GM12865 (cell line): ENCODE measurements around the gene ANP32A.

Experiments used
- DNase-seq: peaks from one replicate; pipeline ENCODE4 v3.0.0; 2010; ENCODE audit warnings: low read depth
- H3K4me3 ChIP-seq: 2 replicates; pipeline ENCODE4 v1.5.1; 2011; ENCODE audit warnings: mild to moderate bottlenecking, low read depth, low read length, control low read depth
- TF ChIP-seq, protein P1 (sequence below): IDR thresholded peaks from 2 replicates; pipeline ENCODE4 v1.5.1; 2011; ENCODE audit warnings: low read length, control low read depth, low read depth, inconsistent platforms; ENCODE audit not compliant: insufficient read depth; ENCODE audit errors: missing control alignments

The ANP32A gene

DNA sequence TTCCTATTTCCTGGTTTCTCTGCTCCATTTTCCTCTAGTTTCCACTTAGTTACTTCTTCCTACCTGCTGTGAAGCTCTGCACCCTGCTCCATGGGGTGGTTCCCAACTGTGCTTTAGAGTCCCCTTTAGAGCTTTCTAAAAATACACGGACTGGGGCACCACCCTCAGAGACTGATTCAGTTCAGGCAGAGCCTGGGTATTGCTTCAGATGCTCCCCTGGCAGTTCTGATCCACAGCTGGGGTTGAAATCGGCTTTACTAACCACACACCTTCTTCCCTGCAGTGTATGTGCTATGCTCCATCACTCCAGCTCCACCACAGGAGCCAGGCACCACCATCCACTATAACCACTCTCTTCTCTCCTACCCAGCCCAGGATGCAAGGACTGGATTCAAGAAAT lies 12.6 kb downstream of the ANP32A start:
- no peak overlapping the region for H3K4me3 ChIP-seq
- TF ChIP-seq, protein P1, sequence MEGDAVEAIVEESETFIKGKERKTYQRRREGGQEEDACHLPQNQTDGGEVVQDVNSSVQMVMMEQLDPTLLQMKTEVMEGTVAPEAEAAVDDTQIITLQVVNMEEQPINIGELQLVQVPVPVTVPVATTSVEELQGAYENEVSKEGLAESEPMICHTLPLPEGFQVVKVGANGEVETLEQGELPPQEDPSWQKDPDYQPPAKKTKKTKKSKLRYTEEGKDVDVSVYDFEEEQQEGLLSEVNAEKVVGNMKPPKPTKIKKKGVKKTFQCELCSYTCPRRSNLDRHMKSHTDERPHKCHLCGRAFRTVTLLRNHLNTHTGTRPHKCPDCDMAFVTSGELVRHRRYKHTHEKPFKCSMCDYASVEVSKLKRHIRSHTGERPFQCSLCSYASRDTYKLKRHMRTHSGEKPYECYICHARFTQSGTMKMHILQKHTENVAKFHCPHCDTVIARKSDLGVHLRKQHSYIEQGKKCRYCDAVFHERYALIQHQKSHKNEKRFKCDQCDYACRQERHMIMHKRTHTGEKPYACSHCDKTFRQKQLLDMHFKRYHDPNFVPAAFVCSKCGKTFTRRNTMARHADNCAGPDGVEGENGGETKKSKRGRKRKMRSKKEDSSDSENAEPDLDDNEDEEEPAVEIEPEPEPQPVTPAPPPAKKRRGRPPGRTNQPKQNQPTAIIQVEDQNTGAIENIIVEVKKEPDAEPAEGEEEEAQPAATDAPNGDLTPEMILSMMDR, result no peak
- DNase-seq, result no peak

DNA sequence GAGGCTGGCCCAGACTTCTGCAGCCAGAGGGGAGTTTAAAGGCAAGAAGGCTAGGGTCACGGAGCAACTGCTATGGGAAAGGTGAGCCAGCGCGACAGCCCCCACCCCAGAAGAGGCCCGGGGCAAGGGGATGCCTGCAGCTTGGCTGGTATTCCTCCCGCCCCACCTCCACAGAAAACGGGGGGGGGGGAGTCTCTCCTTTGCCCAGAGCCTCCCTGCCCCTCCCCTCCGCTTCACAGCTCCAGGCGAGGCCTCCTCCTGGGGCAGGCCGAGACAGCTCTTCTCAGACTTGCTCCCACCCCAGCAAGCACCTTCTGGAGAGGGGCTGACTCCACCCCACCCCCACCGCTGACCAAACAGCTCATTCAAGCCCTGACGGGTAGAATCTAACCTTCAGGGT lies 13.4 kb downstream of the ANP32A start:
- TF ChIP-seq, protein P1, result no peak
- H3K4me3 ChIP-seq, result no peak overlapping the region
- no peak for DNase-seq

DNA sequence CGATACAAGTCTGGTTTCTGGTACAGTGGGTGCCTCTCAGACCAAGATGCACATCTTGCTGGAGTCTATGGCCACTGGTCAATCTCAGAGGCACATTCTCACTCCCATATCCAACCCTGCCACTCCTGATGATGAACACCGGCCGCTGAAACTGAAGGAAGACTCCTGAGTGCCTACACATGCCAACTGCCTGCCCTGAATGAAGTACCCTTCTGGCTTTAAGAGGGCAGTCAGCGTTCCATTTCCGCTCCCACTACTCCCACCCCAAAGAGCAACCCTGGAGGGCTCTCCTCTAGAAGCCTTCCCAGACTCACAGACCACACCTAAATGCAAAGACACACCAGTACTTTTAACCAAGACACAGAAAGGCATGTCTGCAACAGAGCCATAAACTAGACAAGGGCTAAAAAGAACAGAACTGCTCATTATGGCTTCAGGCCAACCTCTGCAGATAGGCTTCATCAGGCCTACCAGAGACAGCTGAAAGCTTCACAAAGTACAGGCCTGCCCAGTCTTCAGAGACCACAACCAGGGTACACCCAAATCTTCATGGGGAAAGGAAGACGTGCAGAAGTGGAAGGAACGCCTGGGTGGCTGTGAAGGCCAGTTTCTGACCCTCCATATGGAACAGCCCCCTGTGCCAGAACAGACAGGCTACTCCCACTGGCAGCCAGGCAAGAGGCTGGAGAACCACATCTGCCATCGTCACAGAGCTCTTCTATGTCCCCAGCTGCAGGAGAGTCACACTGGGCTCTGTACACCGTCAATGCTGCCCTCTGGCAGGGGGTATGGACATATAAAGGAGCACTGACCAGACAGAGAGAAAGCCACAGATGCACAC lies 14.3 kb downstream of the ANP32A start:
- H3K4me3 ChIP-seq, result no peak overlapping the region
- DNase-seq, result no peak
- TF ChIP-seq, protein P1, result no peak

DNA sequence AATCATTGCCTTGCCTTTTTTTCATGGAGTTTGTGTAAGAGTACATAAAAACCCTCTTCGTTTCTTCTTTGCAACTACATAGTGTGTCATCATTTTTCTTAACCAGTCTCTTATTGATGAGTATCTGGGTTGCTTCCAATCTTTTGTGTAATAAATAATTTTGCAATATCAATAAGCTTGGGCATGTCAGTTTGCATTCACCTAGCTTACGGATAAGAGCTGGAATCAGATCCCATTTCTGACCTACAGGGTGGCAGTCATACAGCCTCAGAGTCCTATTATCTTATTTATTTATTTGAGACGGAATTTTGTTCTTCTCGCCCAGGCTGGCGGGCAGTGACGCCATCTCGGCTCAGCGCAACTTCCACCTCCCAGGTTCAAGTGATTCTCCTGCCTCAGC lies 18.3 kb downstream of the ANP32A start:
- no peak for DNase-seq
- no peak overlapping the region for H3K4me3 ChIP-seq
- TF ChIP-seq, protein P1, result no peak

DNA sequence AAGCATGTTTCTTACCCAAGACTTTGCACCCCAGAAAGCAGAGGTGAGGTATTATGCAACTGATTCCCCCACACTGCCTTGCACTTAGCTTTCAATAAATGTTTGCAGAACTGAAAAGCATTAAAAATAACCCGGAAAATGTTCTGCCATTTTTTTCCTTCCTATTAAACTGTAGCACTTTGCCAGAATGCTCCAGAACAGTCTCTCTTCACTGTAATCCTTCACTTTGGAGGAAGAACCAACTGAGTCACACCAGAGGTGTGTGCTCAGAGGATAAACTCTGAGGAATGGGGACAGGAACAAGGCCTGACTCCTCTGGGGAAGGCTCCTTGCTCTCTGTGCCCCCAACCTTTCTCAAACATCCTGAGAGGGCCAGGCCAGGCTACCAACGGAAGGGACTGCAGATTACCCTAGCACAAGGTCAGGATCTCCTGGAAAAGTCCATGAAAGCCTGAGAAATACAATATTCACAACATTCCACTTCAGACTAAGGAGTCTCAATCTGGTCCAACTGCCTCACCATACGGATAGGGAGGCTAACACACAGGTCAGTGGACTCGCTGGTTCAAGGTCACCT lies 19.0 kb downstream of the ANP32A start:
- DNase-seq, result no peak
- H3K4me3 ChIP-seq, result no peak overlapping the region
- TF ChIP-seq, protein P1, result no peak

DNA sequence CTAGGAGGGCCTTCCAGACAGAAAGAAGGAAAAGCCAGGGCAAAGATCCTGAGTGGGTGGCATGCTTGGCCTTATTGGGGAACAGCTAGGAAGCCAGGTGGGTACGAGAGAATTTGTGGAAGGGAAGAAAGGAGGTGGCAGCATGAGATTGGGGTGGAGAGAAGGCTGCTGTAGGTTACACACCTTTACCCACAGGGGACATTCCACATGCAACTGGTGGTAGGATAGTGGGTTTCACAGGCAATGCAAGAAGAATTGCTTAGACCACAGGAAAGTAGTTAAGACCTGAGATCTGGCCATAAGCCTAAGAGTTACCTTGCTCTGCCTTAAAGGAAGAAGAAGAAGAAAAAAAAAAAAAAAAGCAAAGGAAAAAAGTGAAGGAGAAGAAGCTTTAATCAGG lies 19.8 kb downstream of the ANP32A start:
- TF ChIP-seq, protein P1, result no peak
- no peak overlapping the region for H3K4me3 ChIP-seq
- no peak for DNase-seq
